ENCODE measurements around the gene SORCS2.

DNA sequence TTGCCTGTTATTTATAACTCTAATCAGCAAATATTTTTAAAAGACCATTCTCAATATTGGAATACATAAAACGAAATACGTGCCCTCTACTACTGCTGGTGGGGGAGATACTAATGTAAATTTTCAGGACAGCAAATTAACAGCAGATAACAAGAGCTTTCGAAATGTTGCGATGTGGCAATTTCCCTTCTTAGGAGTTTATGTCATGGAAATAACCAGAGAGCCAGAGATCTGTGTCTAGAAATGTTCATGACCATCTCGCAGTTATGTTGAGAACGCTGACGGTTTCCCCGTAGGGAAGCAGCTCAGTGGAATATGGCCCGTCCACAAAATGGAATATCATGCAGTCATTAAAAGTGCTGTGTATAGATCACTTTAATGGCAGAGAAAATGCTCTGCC lies 480.8 kb downstream of the SORCS2 start:
- TF ChIP-seq, protein P1, sequence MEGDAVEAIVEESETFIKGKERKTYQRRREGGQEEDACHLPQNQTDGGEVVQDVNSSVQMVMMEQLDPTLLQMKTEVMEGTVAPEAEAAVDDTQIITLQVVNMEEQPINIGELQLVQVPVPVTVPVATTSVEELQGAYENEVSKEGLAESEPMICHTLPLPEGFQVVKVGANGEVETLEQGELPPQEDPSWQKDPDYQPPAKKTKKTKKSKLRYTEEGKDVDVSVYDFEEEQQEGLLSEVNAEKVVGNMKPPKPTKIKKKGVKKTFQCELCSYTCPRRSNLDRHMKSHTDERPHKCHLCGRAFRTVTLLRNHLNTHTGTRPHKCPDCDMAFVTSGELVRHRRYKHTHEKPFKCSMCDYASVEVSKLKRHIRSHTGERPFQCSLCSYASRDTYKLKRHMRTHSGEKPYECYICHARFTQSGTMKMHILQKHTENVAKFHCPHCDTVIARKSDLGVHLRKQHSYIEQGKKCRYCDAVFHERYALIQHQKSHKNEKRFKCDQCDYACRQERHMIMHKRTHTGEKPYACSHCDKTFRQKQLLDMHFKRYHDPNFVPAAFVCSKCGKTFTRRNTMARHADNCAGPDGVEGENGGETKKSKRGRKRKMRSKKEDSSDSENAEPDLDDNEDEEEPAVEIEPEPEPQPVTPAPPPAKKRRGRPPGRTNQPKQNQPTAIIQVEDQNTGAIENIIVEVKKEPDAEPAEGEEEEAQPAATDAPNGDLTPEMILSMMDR (IDR thresholded peaks at IDR 0.05; ENCODE audit: low read depth, low read length, poor library complexity, severe bottlenecking) = no peak
- TF ChIP-seq EZH2phosphoT487 (IDR thresholded peaks at IDR 0.05; ENCODE audit: borderline replicate concordance, low read length) = no peak

Measured in DOHH2 (cell line).